Measurements from ENCODE around the gene BPIFB3. TPM values are rescaled to one million over a fixed set of nuclear protein-coding genes. Genes with fewer than 3 reads are reported as not detected.

The BPIFB3 gene
- total and polyA plus RNA-seq, 11 donors: not detected

GRCh38 chr20:33074675-33075074, 21.0 kb downstream of the BPIFB3 start:
- Histone ChIP-seq H3K9me3 (no peaks in the 10 kb centered on the region), H3K27me3 (peaks cover 0 to 12% (median 0%) of the 10 kb centered on the region in 9 donors), H3K36me3 (no peaks in the 10 kb centered on the region), H3K27ac (no peak overlapping the region), H3K4me1 (no peaks in the 10 kb centered on the region), H3K4me3 (no peak overlapping the region)
- TF ChIP-seq POLR2A (IDR thresholded peaks at IDR 0.05): no peak
- no peak for TF ChIP-seq CTCF (IDR thresholded peaks at IDR 0.05)
- DNase-seq (no peak), ATAC-seq (no peak)
- WGBS, 4 donors: 72 to 83% (median 76%) methylated on average over 2 of the region's 2 CpGs
- intact Hi-C loops (cut with DNase I): loop anchor here in 4 of 10 donors (5.0 kb wide), 1 partner anchor 172 kb away; no protein-coding TSS in a partner anchor

- Histone ChIP-seq H3K27ac (no peak overlapping the region), H3K4me1 (no peaks in the 10 kb centered on the region), H3K27me3 (peaks cover 0 to 12% (median 0%) of the 10 kb centered on the region in 9 donors), H3K36me3 (no peaks in the 10 kb centered on the region), H3K4me3 (no peak overlapping the region), H3K9me3 (no peaks in the 10 kb centered on the region)
- intact Hi-C loops (cut with DNase I): loop anchor here in 4 of 10 donors (5.0 kb wide), 1 partner anchor 173 kb away; no protein-coding TSS in a partner anchor
- ATAC-seq (no peak), DNase-seq (no peak)
- 51 to 61% (median 59%) methylated on average over 6 of the region's 6 CpGs for WGBS, 4 donors
- TF ChIP-seq CTCF (IDR thresholded peaks at IDR 0.05) (no peak), POLR2A (IDR thresholded peaks at IDR 0.05) (no peak)
These were observed 21.6 kb downstream of the BPIFB3 start for GRCh38 chr20:33075281-33075680.

- H3K27me3 ChIP-seq: peaks cover 0 to 4% (median 0%) of the 10 kb centered on the region in 9 donors
- no peaks in the 10 kb centered on the region for H3K4me1 ChIP-seq
- ATAC-seq: no peak
- 53 to 71% (median 63%) methylated on average over 4 to 6 of the region's 6 CpGs for WGBS, 4 donors
- no peaks in the 10 kb centered on the region for H3K9me3 ChIP-seq
- no peak overlapping the region for H3K4me3 ChIP-seq
- TF ChIP-seq CTCF (IDR thresholded peaks at IDR 0.05) (peak in 4 of 12 donors; percentile 9 to 44 (median 12)), POLR2A (IDR thresholded peaks at IDR 0.05) (no peak)
- no peak overlapping the region for H3K27ac ChIP-seq
- DNase-seq: no peak
- no peaks in the 10 kb centered on the region for H3K36me3 ChIP-seq
- intact Hi-C loops (cut with DNase I): loop anchor here in 4 of 10 donors (5.0 kb wide), 1 partner anchor 175 kb away; no protein-coding TSS in a partner anchor
These were observed 23.1 kb downstream of the BPIFB3 start for GRCh38 chr20:33076662-33077372.

- WGBS, 4 donors: 79 to 89% (median 80%) methylated on average over 2 of the region's 2 CpGs
- Histone ChIP-seq H3K27ac (no peak within 1 kb of the TSS), H3K36me3 (no peaks in the 10 kb centered on the region), H3K9me3 (no peaks in the 10 kb centered on the region), H3K4me1 (no peaks in the 10 kb centered on the region), H3K27me3 (peaks cover 0 to 4% (median 0%) of the 10 kb centered on the region in 9 donors), H3K4me3 (no peak within 1 kb of the TSS)
- no peak for TF ChIP-seq POLR2A (IDR thresholded peaks at IDR 0.05)
- no peak for TF ChIP-seq CTCF (IDR thresholded peaks at IDR 0.05)
- no peak for DNase-seq
- intact Hi-C loops (cut with DNase I): loop anchor here in 4 of 10 donors (5.0 kb wide), 1 partner anchor 177 kb away; no protein-coding TSS in a partner anchor
- no peak for ATAC-seq
These were observed 25.6 kb downstream of the BPIFB3 start, which contains the start of gene BPIFB4 for GRCh38 chr20:33079259-33079658. BPIFB4 (plus strand) TSS chr20:33079643; CDS start chr20:33081527, 1,884 bp downstream.

All from heart left ventricle (tissue), 16 donors.